GM19025 (cell line): ENCODE results near the gene HIBCH.
A peak's percentile ranks its signal among the peaks of the same experiment; 100 is the strongest.

ENCODE experiments used
- ATAC-seq: cut with Tn5 transposase; IDR thresholded peaks from one replicate; pipeline ENCODE4 v1.9.1; 2021; ENCODE audit warnings: mild to moderate bottlenecking, low read depth, moderate library complexity; ENCODE audit not compliant: unreplicated experiment

The HIBCH gene

DNA sequence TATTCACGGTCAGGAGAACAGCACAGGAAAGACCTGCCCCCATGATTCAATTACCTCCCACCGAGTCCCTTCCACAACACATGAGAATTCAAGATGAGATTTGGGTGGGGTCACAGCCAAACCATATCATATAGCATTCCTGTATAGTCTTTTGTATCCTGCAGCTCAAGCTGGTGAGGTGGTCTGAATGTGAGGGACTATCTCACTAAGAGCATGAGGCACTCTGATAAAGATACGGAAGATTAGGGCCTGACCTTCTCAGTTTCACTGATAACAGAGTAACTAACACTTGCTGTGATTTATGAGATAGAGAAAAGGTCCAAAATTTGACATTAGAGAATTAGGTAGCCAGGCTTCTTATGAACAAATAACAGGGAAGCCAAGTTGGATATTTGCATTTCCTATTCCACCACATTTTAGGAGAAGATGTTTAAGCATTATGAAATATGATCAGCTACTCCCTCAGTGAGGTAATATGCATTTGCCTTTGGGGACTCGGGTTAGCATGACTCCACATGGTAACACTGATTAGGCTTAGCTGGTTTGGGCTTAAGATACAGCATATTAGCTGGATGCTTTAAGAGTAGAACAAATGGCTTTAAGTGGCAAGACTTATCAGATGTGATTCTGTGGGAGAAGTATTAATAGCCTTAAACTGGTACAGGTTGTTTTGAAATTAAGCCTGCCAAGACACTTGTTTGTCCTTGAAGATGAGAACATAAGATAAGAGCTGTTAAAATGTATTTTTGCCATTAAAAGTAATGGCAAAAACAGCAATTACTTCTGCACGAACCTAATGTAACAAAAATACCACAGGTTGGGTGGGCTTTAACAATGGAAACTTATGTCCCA, 150.2 kb downstream of the HIBCH start:
- ATAC-seq, result no peak

- no peak for ATAC-seq
These were observed 151.9 kb downstream of the HIBCH start for GRCh38 chr2:190167702-190168101.

- ATAC-seq, result no peak
These were observed 154.1 kb downstream of the HIBCH start for GRCh38 chr2:190165491-190165890.

GRCh38 chr2:190162851-190163250, 156.8 kb downstream of the HIBCH start:
- no peak for ATAC-seq

GRCh38 chr2:190159453-190159852, 160.2 kb downstream of the HIBCH start:
- no peak for ATAC-seq

- no peak for ATAC-seq
These were observed 160.7 kb downstream of the HIBCH start for GRCh38 chr2:190158798-190159434.

GRCh38 chr2:190157613-190158528, 161.8 kb downstream of the HIBCH start:
- peak; percentile 46 for ATAC-seq

GRCh38 chr2:190156530-190157212, 163.0 kb downstream of the HIBCH start:
- no peak for ATAC-seq
